HepG2 (cell line): ENCODE results near the gene CES2. TPM values are rescaled to one million over a fixed set of nuclear protein-coding genes. Genes with fewer than 3 reads are reported as not detected.

ENCODE experiments used
- BRCA1 ChIP-seq: sonication (generic); formaldehyde crosslinking; IDR thresholded peaks from 2 replicates; pipeline ENCODE4 v1.4.0; 2020; ENCODE audit warnings: missing genetic modification reagents
- RFXAP ChIP-seq: sonication (generic); formaldehyde crosslinking; IDR thresholded peaks from 2 replicates; pipeline ENCODE4 v1.4.0; 2020; ENCODE audit warnings: missing genetic modification reagents, borderline replicate concordance
- RNF2 ChIP-seq: fragments of 450-650 bp; conservative IDR thresholded peaks from 2 replicates; pipeline ENCODE4 v1.6.1; 2016; ENCODE audit warnings: low read depth
- SALL1 ChIP-seq: sonication (generic); formaldehyde crosslinking; IDR thresholded peaks from 2 replicates; pipeline ENCODE4 v1.8.0; 2022; ENCODE audit warnings: mild to moderate bottlenecking, missing genetic modification reagents
- ZFP37 ChIP-seq: sonication (generic); formaldehyde crosslinking; IDR thresholded peaks from 2 replicates; pipeline ENCODE4 v1.4.0; 2020; ENCODE audit warnings: missing genetic modification reagents, borderline replicate concordance
- ZNF83 ChIP-seq: sonication (generic); formaldehyde crosslinking; IDR thresholded peaks from 2 replicates; pipeline ENCODE4 v1.4.0; 2020; ENCODE audit warnings: missing genetic modification reagents, mild to moderate bottlenecking, borderline replicate concordance
- polyA plus RNA-seq, 8 experiments: library from polyadenylated mRNA; depleted of rRNA in 3 of 8; stranded (reverse) in 7 of 8; unstranded in 1 of 8; fragments of >200 nt; fragmentation: Illumina TruSeq in 4 of 8; extraction: Trizol in 4 of 8; gene quantifications; 2 replicates each; pipeline versions ENCODE4 v1.2.1 to v1.2.3, GENCODE V29; 2011 to 2016; ENCODE audit warnings: low read depth in 4 of 8, missing spikeins in 1 of 8, mixed read lengths in 1 of 8; ENCODE audit not compliant: insufficient read depth in 1 of 8
- total RNA-seq, 5 experiments: library from RNA; depleted of rRNA; stranded (reverse); fragments of >200 nt; fragmentation: Illumina TruSeq; extraction: Trizol; gene quantifications; 2 replicates each; pipeline ENCODE4 v1.2.3, GENCODE V29; 2016; ENCODE audit warnings: low read depth in 1 of 5
- TF ChIP-seq, protein P1 (sequence below): sonication (generic); formaldehyde crosslinking; IDR thresholded peaks from 2 replicates; pipeline ENCODE4 v1.4.0; 2020; ENCODE audit warnings: missing genetic modification reagents
- TF ChIP-seq, protein P2 (sequence below): sonication (generic); formaldehyde crosslinking; IDR thresholded peaks from 2 replicates; pipeline ENCODE4 v1.9.0; 2022; ENCODE audit warnings: missing genetic modification reagents, mild to moderate bottlenecking, borderline replicate concordance
- TF ChIP-seq, protein P3 (sequence below): sonication (generic); IDR thresholded peaks from 2 replicates; pipeline ENCODE4 v1.6.1; 2016; ENCODE audit warnings: low read depth, borderline replicate concordance
- TF ChIP-seq, protein P4 (sequence below): sonication (generic); formaldehyde crosslinking; IDR thresholded peaks from 2 replicates; pipeline ENCODE4 v1.5.1; 2020; ENCODE audit warnings: mild to moderate bottlenecking, missing genetic modification reagents, moderate library complexity
- TF ChIP-seq, protein P5 (sequence below), 2 experiments: sonication (generic) in 1 of 2; formaldehyde crosslinking in 1 of 2; IDR thresholded peaks; 2 replicates each; pipeline versions ENCODE4 v1.4.0 to v1.6.1; 2018 to 2020; ENCODE audit warnings: missing genetic modification reagents in 2 of 2, borderline replicate concordance in 1 of 2, low read depth in 1 of 2, mild to moderate bottlenecking in 1 of 2, missing biosample characterization in 1 of 2
- TF ChIP-seq, protein P6 (sequence below): sonication (generic); formaldehyde crosslinking; IDR thresholded peaks from 2 replicates; pipeline ENCODE4 v1.5.0; 2020; ENCODE audit warnings: missing genetic modification reagents

Gene CES2
- total and polyA plus RNA-seq, 2 of the 13 experiments (the other 11 are each of a cell fraction or from before 2014, with no cell fraction given): 50.6 to 63.8 TPM

DNA sequence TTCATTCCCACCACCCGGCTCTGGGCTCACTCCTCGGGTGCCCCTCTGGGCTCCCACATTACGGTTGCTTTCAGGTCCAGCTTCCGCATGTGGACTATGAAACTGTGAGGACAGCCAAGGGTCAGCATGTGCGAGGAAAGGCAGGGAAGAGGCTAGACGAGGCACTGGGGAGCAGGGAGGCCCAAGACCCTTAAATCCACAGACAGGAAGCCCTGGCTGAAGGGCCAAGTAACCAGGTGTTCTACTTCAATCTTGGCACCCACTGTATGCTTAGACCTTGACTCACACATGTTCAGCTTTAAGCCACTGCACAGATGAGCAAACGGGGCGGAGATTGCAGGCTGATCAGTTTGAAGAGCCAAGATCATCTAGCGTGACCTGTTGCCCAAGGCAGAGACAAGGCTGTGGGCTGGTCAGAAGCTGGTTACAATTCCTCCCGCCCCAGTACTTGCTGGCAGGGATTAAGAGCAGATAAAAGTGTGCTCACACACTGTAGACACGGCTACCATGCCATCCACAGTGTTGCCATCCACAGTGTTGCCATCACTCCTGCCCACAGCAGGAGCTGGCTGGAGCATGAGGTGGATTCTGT lies 53.0 kb downstream of the CES2 start, which contains the start of gene CES4A (continued):
- TF ChIP-seq, protein P1, sequence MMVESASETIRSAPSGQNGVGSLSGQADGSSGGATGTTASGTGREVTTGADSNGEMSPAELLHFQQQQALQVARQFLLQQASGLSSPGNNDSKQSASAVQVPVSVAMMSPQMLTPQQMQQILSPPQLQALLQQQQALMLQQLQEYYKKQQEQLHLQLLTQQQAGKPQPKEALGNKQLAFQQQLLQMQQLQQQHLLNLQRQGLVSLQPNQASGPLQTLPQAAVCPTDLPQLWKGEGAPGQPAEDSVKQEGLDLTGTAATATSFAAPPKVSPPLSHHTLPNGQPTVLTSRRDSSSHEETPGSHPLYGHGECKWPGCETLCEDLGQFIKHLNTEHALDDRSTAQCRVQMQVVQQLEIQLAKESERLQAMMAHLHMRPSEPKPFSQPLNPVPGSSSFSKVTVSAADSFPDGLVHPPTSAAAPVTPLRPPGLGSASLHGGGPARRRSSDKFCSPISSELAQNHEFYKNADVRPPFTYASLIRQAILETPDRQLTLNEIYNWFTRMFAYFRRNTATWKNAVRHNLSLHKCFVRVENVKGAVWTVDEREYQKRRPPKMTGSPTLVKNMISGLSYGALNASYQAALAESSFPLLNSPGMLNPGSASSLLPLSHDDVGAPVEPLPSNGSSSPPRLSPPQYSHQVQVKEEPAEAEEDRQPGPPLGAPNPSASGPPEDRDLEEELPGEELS (CRISPR knock-in tag): 0 out of 2 replicates have a peak, but pooled peaks have one; percentile 15
- 0 out of 2 replicates have a peak, but pooled peaks have one; percentile 44 for TF ChIP-seq RFXAP (CRISPR knock-in tag)
- TF ChIP-seq ZFP37 (CRISPR knock-in tag): 0 out of 2 replicates have a peak, but pooled peaks have one; percentile 30
- 0 out of 2 replicates have a peak, but pooled peaks have one; percentile 69 for TF ChIP-seq BRCA1 (CRISPR knock-in tag)
- TF ChIP-seq ZNF83: 0 out of 2 replicates have a peak, but pooled peaks have one; percentile 14
- TF ChIP-seq, protein P2, sequence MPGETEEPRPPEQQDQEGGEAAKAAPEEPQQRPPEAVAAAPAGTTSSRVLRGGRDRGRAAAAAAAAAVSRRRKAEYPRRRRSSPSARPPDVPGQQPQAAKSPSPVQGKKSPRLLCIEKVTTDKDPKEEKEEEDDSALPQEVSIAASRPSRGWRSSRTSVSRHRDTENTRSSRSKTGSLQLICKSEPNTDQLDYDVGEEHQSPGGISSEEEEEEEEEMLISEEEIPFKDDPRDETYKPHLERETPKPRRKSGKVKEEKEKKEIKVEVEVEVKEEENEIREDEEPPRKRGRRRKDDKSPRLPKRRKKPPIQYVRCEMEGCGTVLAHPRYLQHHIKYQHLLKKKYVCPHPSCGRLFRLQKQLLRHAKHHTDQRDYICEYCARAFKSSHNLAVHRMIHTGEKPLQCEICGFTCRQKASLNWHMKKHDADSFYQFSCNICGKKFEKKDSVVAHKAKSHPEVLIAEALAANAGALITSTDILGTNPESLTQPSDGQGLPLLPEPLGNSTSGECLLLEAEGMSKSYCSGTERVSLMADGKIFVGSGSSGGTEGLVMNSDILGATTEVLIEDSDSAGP (CRISPR knock-in tag): peak; percentile 71
- TF ChIP-seq, protein P3, sequence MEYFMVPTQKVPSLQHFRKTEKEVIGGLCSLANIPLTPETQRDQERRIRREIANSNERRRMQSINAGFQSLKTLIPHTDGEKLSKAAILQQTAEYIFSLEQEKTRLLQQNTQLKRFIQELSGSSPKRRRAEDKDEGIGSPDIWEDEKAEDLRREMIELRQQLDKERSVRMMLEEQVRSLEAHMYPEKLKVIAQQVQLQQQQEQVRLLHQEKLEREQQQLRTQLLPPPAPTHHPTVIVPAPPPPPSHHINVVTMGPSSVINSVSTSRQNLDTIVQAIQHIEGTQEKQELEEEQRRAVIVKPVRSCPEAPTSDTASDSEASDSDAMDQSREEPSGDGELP: peak; percentile 55; the same call in 1 of the 2 replicates
- peak; percentile 47 for TF ChIP-seq SALL1
- TF ChIP-seq, protein P4, sequence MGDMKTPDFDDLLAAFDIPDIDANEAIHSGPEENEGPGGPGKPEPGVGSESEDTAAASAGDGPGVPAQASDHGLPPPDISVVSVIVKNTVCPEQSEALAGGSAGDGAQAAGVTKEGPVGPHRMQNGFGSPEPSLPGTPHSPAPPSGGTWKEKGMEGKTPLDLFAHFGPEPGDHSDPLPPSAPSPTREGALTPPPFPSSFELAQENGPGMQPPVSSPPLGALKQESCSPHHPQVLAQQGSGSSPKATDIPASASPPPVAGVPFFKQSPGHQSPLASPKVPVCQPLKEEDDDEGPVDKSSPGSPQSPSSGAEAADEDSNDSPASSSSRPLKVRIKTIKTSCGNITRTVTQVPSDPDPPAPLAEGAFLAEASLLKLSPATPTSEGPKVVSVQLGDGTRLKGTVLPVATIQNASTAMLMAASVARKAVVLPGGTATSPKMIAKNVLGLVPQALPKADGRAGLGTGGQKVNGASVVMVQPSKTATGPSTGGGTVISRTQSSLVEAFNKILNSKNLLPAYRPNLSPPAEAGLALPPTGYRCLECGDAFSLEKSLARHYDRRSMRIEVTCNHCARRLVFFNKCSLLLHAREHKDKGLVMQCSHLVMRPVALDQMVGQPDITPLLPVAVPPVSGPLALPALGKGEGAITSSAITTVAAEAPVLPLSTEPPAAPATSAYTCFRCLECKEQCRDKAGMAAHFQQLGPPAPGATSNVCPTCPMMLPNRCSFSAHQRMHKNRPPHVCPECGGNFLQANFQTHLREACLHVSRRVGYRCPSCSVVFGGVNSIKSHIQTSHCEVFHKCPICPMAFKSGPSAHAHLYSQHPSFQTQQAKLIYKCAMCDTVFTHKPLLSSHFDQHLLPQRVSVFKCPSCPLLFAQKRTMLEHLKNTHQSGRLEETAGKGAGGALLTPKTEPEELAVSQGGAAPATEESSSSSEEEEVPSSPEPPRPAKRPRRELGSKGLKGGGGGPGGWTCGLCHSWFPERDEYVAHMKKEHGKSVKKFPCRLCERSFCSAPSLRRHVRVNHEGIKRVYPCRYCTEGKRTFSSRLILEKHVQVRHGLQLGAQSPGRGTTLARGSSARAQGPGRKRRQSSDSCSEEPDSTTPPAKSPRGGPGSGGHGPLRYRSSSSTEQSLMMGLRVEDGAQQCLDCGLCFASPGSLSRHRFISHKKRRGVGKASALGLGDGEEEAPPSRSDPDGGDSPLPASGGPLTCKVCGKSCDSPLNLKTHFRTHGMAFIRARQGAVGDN (CRISPR knock-in tag): peak; percentile 89
- TF ChIP-seq RNF2: 0 out of 2 replicates have a peak, but pooled peaks have one; percentile 31
- TF ChIP-seq, protein P5, sequence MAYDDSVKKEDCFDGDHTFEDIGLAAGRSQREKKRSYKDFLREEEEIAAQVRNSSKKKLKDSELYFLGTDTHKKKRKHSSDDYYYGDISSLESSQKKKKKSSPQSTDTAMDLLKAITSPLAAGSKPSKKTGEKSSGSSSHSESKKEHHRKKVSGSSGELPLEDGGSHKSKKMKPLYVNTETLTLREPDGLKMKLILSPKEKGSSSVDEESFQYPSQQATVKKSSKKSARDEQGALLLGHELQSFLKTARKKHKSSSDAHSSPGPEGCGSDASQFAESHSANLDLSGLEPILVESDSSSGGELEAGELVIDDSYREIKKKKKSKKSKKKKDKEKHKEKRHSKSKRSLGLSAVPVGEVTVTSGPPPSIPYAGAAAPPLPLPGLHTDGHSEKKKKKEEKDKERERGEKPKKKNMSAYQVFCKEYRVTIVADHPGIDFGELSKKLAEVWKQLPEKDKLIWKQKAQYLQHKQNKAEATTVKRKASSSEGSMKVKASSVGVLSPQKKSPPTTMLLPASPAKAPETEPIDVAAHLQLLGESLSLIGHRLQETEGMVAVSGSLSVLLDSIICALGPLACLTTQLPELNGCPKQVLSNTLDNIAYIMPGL (CRISPR knock-in tag; IDR thresholded peaks at IDR 0.05; ENCODE audit: borderline replicate concordance in 1 of 2, low read depth in 1 of 2): no peak
- TF ChIP-seq, protein P6, sequence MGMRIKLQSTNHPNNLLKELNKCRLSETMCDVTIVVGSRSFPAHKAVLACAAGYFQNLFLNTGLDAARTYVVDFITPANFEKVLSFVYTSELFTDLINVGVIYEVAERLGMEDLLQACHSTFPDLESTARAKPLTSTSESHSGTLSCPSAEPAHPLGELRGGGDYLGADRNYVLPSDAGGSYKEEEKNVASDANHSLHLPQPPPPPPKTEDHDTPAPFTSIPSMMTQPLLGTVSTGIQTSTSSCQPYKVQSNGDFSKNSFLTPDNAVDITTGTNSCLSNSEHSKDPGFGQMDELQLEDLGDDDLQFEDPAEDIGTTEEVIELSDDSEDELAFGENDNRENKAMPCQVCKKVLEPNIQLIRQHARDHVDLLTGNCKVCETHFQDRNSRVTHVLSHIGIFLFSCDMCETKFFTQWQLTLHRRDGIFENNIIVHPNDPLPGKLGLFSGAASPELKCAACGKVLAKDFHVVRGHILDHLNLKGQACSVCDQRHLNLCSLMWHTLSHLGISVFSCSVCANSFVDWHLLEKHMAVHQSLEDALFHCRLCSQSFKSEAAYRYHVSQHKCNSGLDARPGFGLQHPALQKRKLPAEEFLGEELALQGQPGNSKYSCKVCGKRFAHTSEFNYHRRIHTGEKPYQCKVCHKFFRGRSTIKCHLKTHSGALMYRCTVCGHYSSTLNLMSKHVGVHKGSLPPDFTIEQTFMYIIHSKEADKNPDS (CRISPR knock-in tag): peak; percentile 61; the same call in 1 of the 2 replicates
